Parathyroid adenoma (tissue), 2 donors: ENCODE results near the gene CCDC12.

Experiments
- H2AFZ ChIP-seq: fragments of 300-600 bp; sonication (generic); one replicate; pipeline ENCODE4 v1.7.0; 2017; ENCODE audit warnings: antibody characterized with exemption, mild to moderate bottlenecking
- H3K27ac ChIP-seq: fragments of 300-600 bp; sonication (generic); one replicate; pipeline ENCODE4 v1.7.0; 2017
- H3K27me3 ChIP-seq: fragments of 300-600 bp; sonication (generic); one replicate; pipeline ENCODE4 v1.7.0; 2017; ENCODE audit warnings: low read length; ENCODE audit not compliant: control insufficient read depth, insufficient read depth
- H3K36me3 ChIP-seq: fragments of 300-600 bp; sonication (generic); one replicate; pipeline ENCODE4 v1.7.0; 2017; ENCODE audit warnings: low read length; ENCODE audit not compliant: control insufficient read depth, insufficient read depth
- H3K4me1 ChIP-seq: fragments of 300-600 bp; sonication (generic); one replicate; pipeline ENCODE4 v1.7.0; 2017; ENCODE audit warnings: control low read depth
- H3K4me2 ChIP-seq: fragments of 300-600 bp; sonication (generic); one replicate; pipeline ENCODE4 v1.7.0; 2017; ENCODE audit warnings: low read length
- H3K4me3 ChIP-seq: fragments of 300-600 bp; sonication (generic); one replicate; pipeline ENCODE4 v1.7.0; 2017; ENCODE audit warnings: low read depth, low read length
- H3K79me2 ChIP-seq: fragments of 300-600 bp; sonication (generic); one replicate; pipeline ENCODE4 v1.7.0; 2017; ENCODE audit warnings: control low read depth
- H3K9ac ChIP-seq: fragments of 300-600 bp; sonication (generic); one replicate; pipeline ENCODE4 v1.7.0; 2017; ENCODE audit warnings: mild to moderate bottlenecking
- H3K9me3 ChIP-seq: fragments of 300-600 bp; sonication (generic); one replicate; pipeline ENCODE4 v1.7.0; 2017; ENCODE audit warnings: low read length; ENCODE audit not compliant: control insufficient read depth
- TF ChIP-seq, protein P1 (sequence below): fragments of 300-600 bp; sonication (generic); IDR thresholded peaks from one replicate; pipeline ENCODE4 v1.7.0; 2017; ENCODE audit warnings: antibody characterized with exemption, mild to moderate bottlenecking
- donor health status: primary hyperparathyroidism.

CCDC12 gene

GRCh38 chr3:46958467-46959160, 17.9 kb downstream of the CCDC12 start:
- Histone ChIP-seq H3K36me3 (no peaks in the 10 kb centered on the region), H3K4me3 (no peak overlapping the region), H3K27me3 (no peaks in the 10 kb centered on the region), H2AFZ (no peak overlapping the region), H3K4me2 (no peak overlapping the region), H3K4me1 (peaks cover 66% of the 10 kb centered on the region), H3K9ac (no peak overlapping the region), H3K27ac (peak overlapping the region; percentile 82), H3K79me2 (peaks cover 62% of the 10 kb centered on the region), H3K9me3 (no peaks in the 10 kb centered on the region)
- TF ChIP-seq, protein P1, sequence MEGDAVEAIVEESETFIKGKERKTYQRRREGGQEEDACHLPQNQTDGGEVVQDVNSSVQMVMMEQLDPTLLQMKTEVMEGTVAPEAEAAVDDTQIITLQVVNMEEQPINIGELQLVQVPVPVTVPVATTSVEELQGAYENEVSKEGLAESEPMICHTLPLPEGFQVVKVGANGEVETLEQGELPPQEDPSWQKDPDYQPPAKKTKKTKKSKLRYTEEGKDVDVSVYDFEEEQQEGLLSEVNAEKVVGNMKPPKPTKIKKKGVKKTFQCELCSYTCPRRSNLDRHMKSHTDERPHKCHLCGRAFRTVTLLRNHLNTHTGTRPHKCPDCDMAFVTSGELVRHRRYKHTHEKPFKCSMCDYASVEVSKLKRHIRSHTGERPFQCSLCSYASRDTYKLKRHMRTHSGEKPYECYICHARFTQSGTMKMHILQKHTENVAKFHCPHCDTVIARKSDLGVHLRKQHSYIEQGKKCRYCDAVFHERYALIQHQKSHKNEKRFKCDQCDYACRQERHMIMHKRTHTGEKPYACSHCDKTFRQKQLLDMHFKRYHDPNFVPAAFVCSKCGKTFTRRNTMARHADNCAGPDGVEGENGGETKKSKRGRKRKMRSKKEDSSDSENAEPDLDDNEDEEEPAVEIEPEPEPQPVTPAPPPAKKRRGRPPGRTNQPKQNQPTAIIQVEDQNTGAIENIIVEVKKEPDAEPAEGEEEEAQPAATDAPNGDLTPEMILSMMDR = no peak

DNA sequence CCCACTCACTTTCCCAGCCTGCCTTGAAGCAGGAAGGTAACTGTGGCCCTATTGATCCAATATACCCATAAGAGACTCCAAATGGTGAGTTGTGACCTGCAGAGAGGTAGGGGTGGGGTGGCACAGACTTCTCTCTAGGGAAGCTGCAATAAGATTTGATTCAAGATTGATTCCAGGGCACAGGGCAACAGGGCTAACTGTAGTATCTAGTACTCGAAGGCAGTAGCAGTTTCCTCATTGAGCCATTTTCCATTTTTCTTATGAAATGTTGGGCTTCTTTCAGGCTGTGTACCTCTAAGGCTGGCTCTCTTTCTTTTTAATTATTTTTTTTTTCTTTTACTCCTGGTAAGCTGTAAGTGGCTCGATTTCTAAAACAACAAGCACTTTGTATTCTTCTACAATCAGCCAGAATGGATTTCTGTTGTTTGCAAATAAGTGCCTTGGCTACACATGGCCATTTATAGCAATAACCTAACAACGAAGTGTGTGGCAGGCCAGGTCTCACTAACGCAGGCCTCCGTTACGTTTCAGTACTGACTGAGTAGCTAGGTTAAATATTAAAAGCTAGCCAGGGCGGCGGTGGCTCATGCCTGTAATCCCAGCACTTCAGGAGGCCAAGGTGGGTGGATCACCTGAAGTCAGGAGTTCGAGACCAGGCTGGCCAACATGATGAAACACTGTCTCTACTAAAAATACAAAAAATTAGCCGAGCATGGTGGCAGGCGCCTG, 19.3 kb downstream of the CCDC12 start:
- Histone ChIP-seq H3K9me3 (no peaks in the 10 kb centered on the region), H3K27ac (no peak overlapping the region), H3K4me1 (peaks cover 70% of the 10 kb centered on the region), H3K4me3 (no peak overlapping the region), H2AFZ (no peak overlapping the region), H3K4me2 (no peak overlapping the region), H3K36me3 (no peaks in the 10 kb centered on the region), H3K79me2 (peaks cover 75% of the 10 kb centered on the region), H3K27me3 (no peaks in the 10 kb centered on the region), H3K9ac (no peak overlapping the region)
- TF ChIP-seq, protein P1 = no peak

DNA sequence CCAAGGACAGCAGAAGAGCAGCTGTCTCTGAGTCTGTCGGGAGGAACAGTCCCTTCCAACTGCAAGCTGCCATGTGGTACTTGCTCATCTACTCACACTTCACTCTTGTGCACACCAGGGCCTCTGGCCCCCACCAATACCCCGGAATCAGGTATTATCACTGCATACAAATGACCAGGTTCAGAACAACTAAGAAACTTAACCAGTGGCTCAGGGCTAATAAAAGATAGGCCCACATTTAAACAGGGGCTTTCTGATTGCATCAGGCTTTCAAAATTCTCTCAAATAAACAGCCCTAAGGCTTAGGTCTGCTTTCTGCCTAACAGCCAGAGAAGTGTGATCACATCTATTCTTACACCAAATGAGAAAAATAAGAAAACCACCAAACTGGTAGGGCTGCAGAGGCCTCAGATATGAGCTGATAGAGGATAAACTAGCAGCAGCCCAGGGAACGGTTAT, 20.7 kb downstream of the CCDC12 start:
- TF ChIP-seq, protein P1 = no peak
- no peak overlapping the region for H3K9ac ChIP-seq
- H3K27me3 ChIP-seq = no peaks in the 10 kb centered on the region
- H3K4me2 ChIP-seq = no peak overlapping the region
- H2AFZ ChIP-seq = no peak overlapping the region
- H3K79me2 ChIP-seq = peaks cover 78% of the 10 kb centered on the region
- no peaks in the 10 kb centered on the region for H3K9me3 ChIP-seq
- H3K4me1 ChIP-seq = peaks cover 65% of the 10 kb centered on the region
- no peak overlapping the region for H3K4me3 ChIP-seq
- no peaks in the 10 kb centered on the region for H3K36me3 ChIP-seq
- H3K27ac ChIP-seq = peak overlapping the region; percentile 65

DNA sequence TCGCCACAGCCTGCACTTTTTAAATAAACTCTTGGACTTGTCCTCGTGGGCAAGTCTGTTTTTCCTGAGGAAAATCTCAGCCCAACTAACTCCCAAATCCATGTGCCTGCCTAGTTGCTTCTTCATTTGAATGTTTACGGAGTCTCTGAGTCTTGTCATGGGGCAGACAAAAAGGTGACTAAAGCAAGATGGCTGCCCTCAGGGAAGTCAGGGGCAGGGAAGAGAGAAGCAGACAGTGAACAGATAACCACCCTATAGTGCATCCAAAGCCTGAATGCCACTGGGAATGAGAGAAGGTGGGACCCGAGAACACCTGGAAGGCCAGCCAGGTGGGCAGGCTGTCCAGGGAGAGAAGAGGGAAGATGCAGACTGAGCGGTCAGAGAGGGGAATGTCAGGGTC, 21.4 kb downstream of the CCDC12 start:
- no peak overlapping the region for H3K9ac ChIP-seq
- no peaks in the 10 kb centered on the region for H3K27me3 ChIP-seq
- TF ChIP-seq, protein P1 = no peak
- peak overlapping the region; percentile 65 for H3K27ac ChIP-seq
- no peaks in the 10 kb centered on the region for H3K9me3 ChIP-seq
- H3K4me3 ChIP-seq = no peak overlapping the region
- peaks cover 58% of the 10 kb centered on the region for H3K4me1 ChIP-seq
- H2AFZ ChIP-seq = no peak overlapping the region
- peaks cover 83% of the 10 kb centered on the region for H3K79me2 ChIP-seq
- no peak overlapping the region for H3K4me2 ChIP-seq
- H3K36me3 ChIP-seq = no peaks in the 10 kb centered on the region
